Hair follicular keratinocyte (primary cell): ENCODE measurements around the gene RAB11FIP4. TPM values are rescaled to one million over a fixed set of nuclear protein-coding genes. Genes with fewer than 3 reads are reported as not detected.

Source experiments
- total RNA-seq: library from RNA; depleted of rRNA; stranded (reverse); fragments of >200 nt; gene quantifications from 2 replicates; pipeline ENCODE4 v1.2.3, GENCODE V29; 2015

RAB11FIP4 gene, protein sequence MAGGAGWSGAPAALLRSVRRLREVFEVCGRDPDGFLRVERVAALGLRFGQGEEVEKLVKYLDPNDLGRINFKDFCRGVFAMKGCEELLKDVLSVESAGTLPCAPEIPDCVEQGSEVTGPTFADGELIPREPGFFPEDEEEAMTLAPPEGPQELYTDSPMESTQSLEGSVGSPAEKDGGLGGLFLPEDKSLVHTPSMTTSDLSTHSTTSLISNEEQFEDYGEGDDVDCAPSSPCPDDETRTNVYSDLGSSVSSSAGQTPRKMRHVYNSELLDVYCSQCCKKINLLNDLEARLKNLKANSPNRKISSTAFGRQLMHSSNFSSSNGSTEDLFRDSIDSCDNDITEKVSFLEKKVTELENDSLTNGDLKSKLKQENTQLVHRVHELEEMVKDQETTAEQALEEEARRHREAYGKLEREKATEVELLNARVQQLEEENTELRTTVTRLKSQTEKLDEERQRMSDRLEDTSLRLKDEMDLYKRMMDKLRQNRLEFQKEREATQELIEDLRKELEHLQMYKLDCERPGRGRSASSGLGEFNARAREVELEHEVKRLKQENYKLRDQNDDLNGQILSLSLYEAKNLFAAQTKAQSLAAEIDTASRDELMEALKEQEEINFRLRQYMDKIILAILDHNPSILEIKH
- 5.7 and 9.2 TPM in 2 replicates for total RNA-seq

DNA sequence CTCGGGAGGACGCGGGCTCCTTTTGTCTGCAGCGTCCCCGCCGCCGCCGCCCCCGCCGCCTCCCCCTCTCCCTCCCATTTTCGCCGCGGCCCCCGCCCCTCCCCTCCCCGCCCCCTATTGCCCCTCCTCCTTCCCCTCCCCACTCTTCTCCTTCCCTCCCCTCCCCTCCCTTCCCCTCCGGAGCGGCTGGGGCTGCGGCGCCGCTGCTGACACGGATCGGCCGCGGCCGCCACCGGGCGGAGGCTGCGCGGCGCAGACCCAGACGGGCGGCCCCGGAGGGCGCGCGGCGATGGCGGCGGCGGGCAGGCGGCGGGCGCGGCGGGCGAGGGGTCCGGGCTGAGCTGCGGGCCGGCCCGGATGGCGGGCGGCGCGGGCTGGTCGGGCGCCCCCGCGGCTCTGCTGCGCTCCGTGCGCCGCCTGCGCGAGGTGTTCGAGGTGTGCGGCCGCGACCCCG is at the start of gene RAB11FIP4:
Gene RAB11FIP4 (plus strand): TSS at position 180 of the 454 bp plus-strand sequence. CDS start 178 bp downstream, at position 358.

Other genes with a start within 250 kb of the RAB11FIP4 start
- gene OMG, start 94.4 kb upstream of the RAB11FIP4 start, total RNA-seq, result 0.08 TPM in 1 of 2 replicates, not detected in the other
- gene EVI2B, start 77.6 kb upstream of the RAB11FIP4 start, total RNA-seq, result 0.47 and 1.5 TPM in 2 replicates
- gene EVI2A, start 70.1 kb upstream of the RAB11FIP4 start, total RNA-seq, result 0.23 and 0.39 TPM in 2 replicates